Liver (tissue), 9 donors: Measurements from ENCODE around the gene OPN4. TPM values are rescaled to one million over a fixed set of nuclear protein-coding genes. Genes with fewer than 3 reads are reported as not detected.

Experiments
- DNase-seq: peaks from one replicate; pipeline ENCODE4 v3.0.0-alpha.2; 2017; ENCODE audit warnings: low spot score
- H3K27ac ChIP-seq, 2 donors: one replicate each; pipeline ENCODE4 v1.7.0; 2013; ENCODE audit warnings: inconsistent platforms in 2 of 2, low read length in 2 of 2, control low read depth in 1 of 2, low read depth in 1 of 2, mild to moderate bottlenecking in 1 of 2
- H3K27me3 ChIP-seq, 4 donors: one replicate each; pipeline versions ENCODE4 v1.6.1 to v1.7.0; 2013; ENCODE audit warnings: low read length in 3 of 4, inconsistent platforms in 1 of 4, mild to moderate bottlenecking in 1 of 4, moderate library complexity in 1 of 4; ENCODE audit not compliant: control insufficient read depth in 4 of 4, insufficient read depth in 4 of 4
- H3K36me3 ChIP-seq, 4 donors: one replicate each; pipeline versions ENCODE4 v1.6.1 to v1.7.0; 2013; ENCODE audit warnings: low read length in 3 of 4, mild to moderate bottlenecking in 3 of 4, low read depth in 1 of 4, moderate library complexity in 1 of 4; ENCODE audit not compliant: control insufficient read depth in 4 of 4, insufficient read depth in 3 of 4
- H3K4me1 ChIP-seq, 4 donors: one replicate each; pipeline versions ENCODE4 v1.6.1 to v1.7.0; 2013; ENCODE audit warnings: low read length in 3 of 4, mild to moderate bottlenecking in 3 of 4, moderate library complexity in 1 of 4; ENCODE audit not compliant: control insufficient read depth in 4 of 4, insufficient read depth in 4 of 4
- H3K4me3 ChIP-seq, 3 donors: one replicate each; pipeline versions ENCODE4 v1.6.1 to v1.7.0; 2013; ENCODE audit warnings: low read length in 3 of 3, control low read depth in 1 of 3, low read depth in 1 of 3, mild to moderate bottlenecking in 1 of 3
- H3K9ac ChIP-seq, 2 donors: one replicate each; pipeline ENCODE4 v1.7.0; 2013; ENCODE audit warnings: low read length in 2 of 2, mild to moderate bottlenecking in 2 of 2, moderate library complexity in 2 of 2, control low read depth in 1 of 2, low read depth in 1 of 2
- H3K9me3 ChIP-seq, 4 donors: one replicate each; pipeline versions ENCODE4 v1.6.1 to v1.7.0; 2013; ENCODE audit warnings: low read length in 3 of 4; ENCODE audit not compliant: control insufficient read depth in 4 of 4
- EGR1 ChIP-seq, 2 donors: IDR thresholded peaks; 2 replicates each; pipeline ENCODE4 v1.6.1; 2016 to 2018; ENCODE audit warnings: antibody characterized with exemption in 2 of 2, low read depth in 2 of 2
- FOXA1 ChIP-seq: IDR thresholded peaks from 2 replicates; pipeline ENCODE4 v1.6.1; 2016; ENCODE audit warnings: antibody characterized with exemption
- FOXA2 ChIP-seq: IDR thresholded peaks from 2 replicates; pipeline ENCODE4 v1.6.1; 2016; ENCODE audit warnings: antibody characterized with exemption
- GABPA ChIP-seq, 2 donors: IDR thresholded peaks in 1 of 2; conservative IDR thresholded peaks in 1 of 2; 2 replicates each; pipeline ENCODE4 v1.6.1; 2016; ENCODE audit warnings: antibody characterized with exemption in 2 of 2, mild to moderate bottlenecking in 1 of 2, moderate library complexity in 1 of 2
- HNF4A ChIP-seq, 2 donors: conservative IDR thresholded peaks; 2 replicates each; pipeline ENCODE4 v1.6.1; 2016; ENCODE audit warnings: antibody characterized with exemption in 2 of 2, mild to moderate bottlenecking in 2 of 2
- HNF4G ChIP-seq: IDR thresholded peaks from 2 replicates; pipeline ENCODE4 v1.6.1; 2016; ENCODE audit warnings: antibody characterized with exemption
- NR2F2 ChIP-seq: IDR thresholded peaks from 2 replicates; pipeline ENCODE4 v1.6.1; 2016; ENCODE audit warnings: antibody characterized with exemption
- RAD21 ChIP-seq, 2 donors: IDR thresholded peaks; 2 replicates each; pipeline ENCODE4 v1.6.1; 2016; ENCODE audit warnings: antibody characterized with exemption in 2 of 2, mild to moderate bottlenecking in 2 of 2
- RXRA ChIP-seq, 2 donors: IDR thresholded peaks; 2 replicates each; pipeline ENCODE4 v1.6.1; 2017 to 2018; ENCODE audit warnings: antibody characterized with exemption in 2 of 2, mild to moderate bottlenecking in 1 of 2
- SP1 ChIP-seq: IDR thresholded peaks from 2 replicates; pipeline ENCODE4 v1.6.1; 2018; ENCODE audit warnings: antibody characterized with exemption, mild to moderate bottlenecking
- TAF1 ChIP-seq: conservative IDR thresholded peaks from 2 replicates; pipeline ENCODE4 v1.6.1; 2016; ENCODE audit warnings: antibody characterized with exemption, mild to moderate bottlenecking
- YY1 ChIP-seq: IDR thresholded peaks from 2 replicates; pipeline ENCODE4 v1.6.1; 2016; ENCODE audit warnings: antibody characterized with exemption, mild to moderate bottlenecking
- WGBS: extraction: QIAGEN DNeasy Blood & Tissue Kit; methylation state at CpG from one replicate; pipeline ENCODE4 v1.1.7; 2013; 5-methylcytosine and 5-hydroxymethylcytosine counted together
- polyA plus RNA-seq, 2 donors: library from polyadenylated mRNA; stranded (reverse) in 1 of 2; unstranded in 1 of 2; fragments of 200-250 nt in 1 of 2; fragments of >200 nt in 1 of 2; fragmentation: Nextera tagmentation in 1 of 2; extraction: Ambion mirVana in 1 of 2; gene quantifications; one replicate each; pipeline versions ENCODE4 v1.2.1 to v1.2.3, GENCODE V29; 2013 to 2015
- total RNA-seq, 2 donors: library from RNA; depleted of rRNA; stranded (reverse); fragments of >200 nt; gene quantifications; one replicate each; pipeline ENCODE4 v1.2.3, GENCODE V29; 2014
- TF ChIP-seq, protein P1 (sequence below): IDR thresholded peaks from 2 replicates; pipeline ENCODE4 v1.6.1; 2016; ENCODE audit warnings: antibody characterized with exemption, mild to moderate bottlenecking
- TF ChIP-seq, protein P2 (sequence below): fragments of 150-350 bp; IDR thresholded peaks from 2 replicates; pipeline ENCODE4 v1.5.1; 2017; ENCODE audit warnings: improper control_type of control experiment, low read depth, low read length; ENCODE audit not compliant: missing input control
- TF ChIP-seq, protein P3 (sequence below): IDR thresholded peaks from 2 replicates; pipeline ENCODE4 v1.6.1; 2016; ENCODE audit warnings: antibody characterized with exemption
- TF ChIP-seq, protein P4 (sequence below): IDR thresholded peaks from 2 replicates; pipeline ENCODE4 v1.6.1; 2016; ENCODE audit warnings: antibody characterized with exemption
- donor health status: healthy.
- donor health status: healthy.
- donor health status: healthy.
- donor health status: healthy.
- donor health status: healthy.

OPN4 gene
- total and polyA plus RNA-seq, 4 donors = not detected

DNA sequence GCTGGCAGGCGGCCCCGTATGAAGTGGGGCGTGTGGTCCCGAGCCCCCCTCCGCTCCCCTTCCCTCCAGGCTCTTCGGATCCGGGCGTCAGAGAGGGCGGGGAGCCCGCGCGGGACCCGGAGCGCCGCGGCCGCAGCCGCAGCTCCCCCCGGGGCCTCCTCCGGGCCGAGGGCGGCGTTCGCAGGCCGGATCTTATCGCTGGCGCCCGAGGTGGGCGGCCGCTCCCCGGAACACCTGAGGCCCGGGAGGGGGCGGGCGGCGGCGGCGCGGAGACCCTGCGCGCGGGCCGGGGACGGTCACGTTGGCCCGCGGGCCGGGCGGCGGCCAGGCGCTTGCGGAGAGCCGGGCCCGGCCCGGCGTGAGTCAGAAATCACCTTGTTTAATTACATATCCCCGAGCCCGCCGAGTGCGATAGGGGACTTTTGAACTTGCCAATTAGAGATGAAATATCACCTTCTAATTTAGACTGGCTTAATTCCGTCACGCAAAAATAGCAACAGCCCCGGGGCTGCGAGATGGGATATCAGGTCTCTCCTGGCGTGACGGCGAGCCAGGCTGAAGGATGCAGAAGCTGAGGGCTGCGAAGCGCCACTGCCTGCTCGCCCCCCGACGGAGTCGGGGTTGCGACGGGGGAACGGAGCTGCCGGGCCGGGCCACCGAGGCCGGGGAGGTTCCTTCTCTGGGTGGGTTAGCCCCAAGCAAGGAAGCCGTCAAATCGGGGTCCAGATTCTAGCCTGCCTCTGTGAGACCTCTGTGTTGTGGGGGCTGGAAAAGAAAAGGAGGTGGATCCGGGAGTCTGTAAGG is 57.4 kb downstream of the OPN4 start:
- WGBS = 1% methylated on average over 82 of the region's 82 CpGs
- Histone ChIP-seq H3K27me3 (no peaks in the 10 kb centered on the region), H3K36me3 (no peaks in the 10 kb centered on the region), H3K27ac (peak overlapping the region; percentile 66 to 72), H3K4me1 (peaks cover 0 to 11% (median 6%) of the 10 kb centered on the region in 4 donors), H3K9me3 (no peaks in the 10 kb centered on the region), H3K9ac (peak overlapping the region; percentile 56 to 58), H3K4me3 (peak overlapping the region; percentile 49 to 89 (median 71))
- TF ChIP-seq, protein P1, sequence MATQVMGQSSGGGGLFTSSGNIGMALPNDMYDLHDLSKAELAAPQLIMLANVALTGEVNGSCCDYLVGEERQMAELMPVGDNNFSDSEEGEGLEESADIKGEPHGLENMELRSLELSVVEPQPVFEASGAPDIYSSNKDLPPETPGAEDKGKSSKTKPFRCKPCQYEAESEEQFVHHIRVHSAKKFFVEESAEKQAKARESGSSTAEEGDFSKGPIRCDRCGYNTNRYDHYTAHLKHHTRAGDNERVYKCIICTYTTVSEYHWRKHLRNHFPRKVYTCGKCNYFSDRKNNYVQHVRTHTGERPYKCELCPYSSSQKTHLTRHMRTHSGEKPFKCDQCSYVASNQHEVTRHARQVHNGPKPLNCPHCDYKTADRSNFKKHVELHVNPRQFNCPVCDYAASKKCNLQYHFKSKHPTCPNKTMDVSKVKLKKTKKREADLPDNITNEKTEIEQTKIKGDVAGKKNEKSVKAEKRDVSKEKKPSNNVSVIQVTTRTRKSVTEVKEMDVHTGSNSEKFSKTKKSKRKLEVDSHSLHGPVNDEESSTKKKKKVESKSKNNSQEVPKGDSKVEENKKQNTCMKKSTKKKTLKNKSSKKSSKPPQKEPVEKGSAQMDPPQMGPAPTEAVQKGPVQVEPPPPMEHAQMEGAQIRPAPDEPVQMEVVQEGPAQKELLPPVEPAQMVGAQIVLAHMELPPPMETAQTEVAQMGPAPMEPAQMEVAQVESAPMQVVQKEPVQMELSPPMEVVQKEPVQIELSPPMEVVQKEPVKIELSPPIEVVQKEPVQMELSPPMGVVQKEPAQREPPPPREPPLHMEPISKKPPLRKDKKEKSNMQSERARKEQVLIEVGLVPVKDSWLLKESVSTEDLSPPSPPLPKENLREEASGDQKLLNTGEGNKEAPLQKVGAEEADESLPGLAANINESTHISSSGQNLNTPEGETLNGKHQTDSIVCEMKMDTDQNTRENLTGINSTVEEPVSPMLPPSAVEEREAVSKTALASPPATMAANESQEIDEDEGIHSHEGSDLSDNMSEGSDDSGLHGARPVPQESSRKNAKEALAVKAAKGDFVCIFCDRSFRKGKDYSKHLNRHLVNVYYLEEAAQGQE = no peak
- TF ChIP-seq SP1 = no peak
- TF ChIP-seq, protein P2, sequence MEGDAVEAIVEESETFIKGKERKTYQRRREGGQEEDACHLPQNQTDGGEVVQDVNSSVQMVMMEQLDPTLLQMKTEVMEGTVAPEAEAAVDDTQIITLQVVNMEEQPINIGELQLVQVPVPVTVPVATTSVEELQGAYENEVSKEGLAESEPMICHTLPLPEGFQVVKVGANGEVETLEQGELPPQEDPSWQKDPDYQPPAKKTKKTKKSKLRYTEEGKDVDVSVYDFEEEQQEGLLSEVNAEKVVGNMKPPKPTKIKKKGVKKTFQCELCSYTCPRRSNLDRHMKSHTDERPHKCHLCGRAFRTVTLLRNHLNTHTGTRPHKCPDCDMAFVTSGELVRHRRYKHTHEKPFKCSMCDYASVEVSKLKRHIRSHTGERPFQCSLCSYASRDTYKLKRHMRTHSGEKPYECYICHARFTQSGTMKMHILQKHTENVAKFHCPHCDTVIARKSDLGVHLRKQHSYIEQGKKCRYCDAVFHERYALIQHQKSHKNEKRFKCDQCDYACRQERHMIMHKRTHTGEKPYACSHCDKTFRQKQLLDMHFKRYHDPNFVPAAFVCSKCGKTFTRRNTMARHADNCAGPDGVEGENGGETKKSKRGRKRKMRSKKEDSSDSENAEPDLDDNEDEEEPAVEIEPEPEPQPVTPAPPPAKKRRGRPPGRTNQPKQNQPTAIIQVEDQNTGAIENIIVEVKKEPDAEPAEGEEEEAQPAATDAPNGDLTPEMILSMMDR = no peak
- no peak for TF ChIP-seq YY1
- TF ChIP-seq FOXA2 = no peak
- no peak for TF ChIP-seq RAD21 (IDR thresholded peaks at IDR 0.05)
- TF ChIP-seq HNF4G = no peak
- TF ChIP-seq FOXA1 = no peak
- TF ChIP-seq HNF4A (conservative IDR thresholded peaks at IDR 0.05) = no peak
- DNase-seq = peak; percentile 53

DNA sequence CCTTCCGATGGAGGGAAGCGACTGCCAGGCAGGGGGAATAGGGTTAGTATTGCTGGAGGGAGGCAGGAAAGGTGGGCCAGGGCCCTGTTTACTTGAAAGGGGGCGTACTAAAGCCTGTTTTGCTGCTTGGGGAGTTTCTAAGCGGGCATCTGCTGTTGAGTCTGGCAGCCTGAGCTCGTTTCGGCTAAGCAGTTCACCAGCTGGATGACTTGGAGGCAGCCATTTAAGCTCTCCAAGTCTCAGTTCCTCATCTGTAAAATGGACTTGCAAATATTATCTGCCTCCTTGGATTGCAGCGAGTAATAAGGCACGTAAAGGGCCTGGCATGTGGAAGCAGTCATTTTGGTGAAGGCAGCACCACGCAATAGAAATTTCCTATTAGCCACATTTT is 58.0 kb downstream of the OPN4 start:
- peak overlapping the region; percentile 66 to 72 for H3K27ac ChIP-seq
- no peaks in the 10 kb centered on the region for H3K36me3 ChIP-seq
- H3K9me3 ChIP-seq = no peaks in the 10 kb centered on the region
- WGBS = 65% methylated on average over 9 of the region's 9 CpGs
- TF ChIP-seq EGR1 (IDR thresholded peaks at IDR 0.05; ENCODE audit: low read depth in 2 of 2) (no peak), FOXA1 (no peak), GABPA (IDR thresholded peaks at IDR 0.05 in 1 of 2, conservative IDR thresholded peaks at IDR 0.05 in 1 of 2) (no peak), NR2F2 (no peak), YY1 (no peak), RXRA (IDR thresholded peaks at IDR 0.05) (no peak), HNF4A (conservative IDR thresholded peaks at IDR 0.05) (no peak), HNF4G (no peak), TAF1 (no peak), FOXA2 (no peak), SP1 (no peak)
- TF ChIP-seq, protein P3, sequence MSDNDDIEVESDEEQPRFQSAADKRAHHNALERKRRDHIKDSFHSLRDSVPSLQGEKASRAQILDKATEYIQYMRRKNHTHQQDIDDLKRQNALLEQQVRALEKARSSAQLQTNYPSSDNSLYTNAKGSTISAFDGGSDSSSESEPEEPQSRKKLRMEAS = no peak
- TF ChIP-seq, protein P4, sequence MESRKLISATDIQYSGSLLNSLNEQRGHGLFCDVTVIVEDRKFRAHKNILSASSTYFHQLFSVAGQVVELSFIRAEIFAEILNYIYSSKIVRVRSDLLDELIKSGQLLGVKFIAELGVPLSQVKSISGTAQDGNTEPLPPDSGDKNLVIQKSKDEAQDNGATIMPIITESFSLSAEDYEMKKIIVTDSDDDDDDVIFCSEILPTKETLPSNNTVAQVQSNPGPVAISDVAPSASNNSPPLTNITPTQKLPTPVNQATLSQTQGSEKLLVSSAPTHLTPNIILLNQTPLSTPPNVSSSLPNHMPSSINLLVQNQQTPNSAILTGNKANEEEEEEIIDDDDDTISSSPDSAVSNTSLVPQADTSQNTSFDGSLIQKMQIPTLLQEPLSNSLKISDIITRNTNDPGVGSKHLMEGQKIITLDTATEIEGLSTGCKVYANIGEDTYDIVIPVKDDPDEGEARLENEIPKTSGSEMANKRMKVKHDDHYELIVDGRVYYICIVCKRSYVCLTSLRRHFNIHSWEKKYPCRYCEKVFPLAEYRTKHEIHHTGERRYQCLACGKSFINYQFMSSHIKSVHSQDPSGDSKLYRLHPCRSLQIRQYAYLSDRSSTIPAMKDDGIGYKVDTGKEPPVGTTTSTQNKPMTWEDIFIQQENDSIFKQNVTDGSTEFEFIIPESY = no peak
- TF ChIP-seq, protein P2 = no peak
- TF ChIP-seq, protein P1 = no peak
- peak overlapping the region; percentile 22 to 89 (median 71) for H3K4me3 ChIP-seq
- peak overlapping the region; percentile 56 to 58 for H3K9ac ChIP-seq
- no peak for DNase-seq
- H3K4me1 ChIP-seq = peaks cover 0 to 11% (median 6%) of the 10 kb centered on the region in 4 donors
- no peaks in the 10 kb centered on the region for H3K27me3 ChIP-seq
